K562 (cell line): Measurements from ENCODE around the gene DOCK1.

Source experiments
- RBM22 ChIP-seq: fragments of 200-400 bp; formaldehyde crosslinking; IDR thresholded peaks from 2 replicates; pipeline ENCODE4 v1.6.1; 2018; ENCODE audit warnings: low read length, low read depth; ENCODE audit not compliant: poor library complexity, severe bottlenecking
- STAG1 ChIP-seq: sonication (generic); formaldehyde crosslinking; IDR thresholded peaks from 2 replicates; pipeline ENCODE4 v1.5.0; 2020; ENCODE audit warnings: missing genetic modification reagents, borderline replicate concordance
- ZBTB49 ChIP-seq: sonication (generic); formaldehyde crosslinking; IDR thresholded peaks from 2 replicates; pipeline ENCODE4 v1.8.0; 2022; ENCODE audit warnings: missing genetic modification reagents, mild to moderate bottlenecking, borderline replicate concordance

GRCh38 chr10:127357265-127357664 is 452.0 kb downstream of the DOCK1 start:
- TF ChIP-seq STAG1 (no peak), ZBTB49 (no peak), RBM22 (no peak)
